Parathyroid adenoma (tissue), 2 donors: ENCODE measurements around the gene EFNB3.

Source experiments
- H2AFZ ChIP-seq: fragments of 300-600 bp; sonication (generic); one replicate; pipeline ENCODE4 v1.7.0; 2017; ENCODE audit warnings: antibody characterized with exemption, mild to moderate bottlenecking
- H3K27ac ChIP-seq: fragments of 300-600 bp; sonication (generic); one replicate; pipeline ENCODE4 v1.7.0; 2017
- H3K27me3 ChIP-seq: fragments of 300-600 bp; sonication (generic); one replicate; pipeline ENCODE4 v1.7.0; 2017; ENCODE audit warnings: low read length; ENCODE audit not compliant: control insufficient read depth, insufficient read depth
- H3K36me3 ChIP-seq: fragments of 300-600 bp; sonication (generic); one replicate; pipeline ENCODE4 v1.7.0; 2017; ENCODE audit warnings: low read length; ENCODE audit not compliant: control insufficient read depth, insufficient read depth
- H3K4me1 ChIP-seq: fragments of 300-600 bp; sonication (generic); one replicate; pipeline ENCODE4 v1.7.0; 2017; ENCODE audit warnings: control low read depth
- H3K4me2 ChIP-seq: fragments of 300-600 bp; sonication (generic); one replicate; pipeline ENCODE4 v1.7.0; 2017; ENCODE audit warnings: low read length
- H3K4me3 ChIP-seq: fragments of 300-600 bp; sonication (generic); one replicate; pipeline ENCODE4 v1.7.0; 2017; ENCODE audit warnings: low read depth, low read length
- H3K79me2 ChIP-seq: fragments of 300-600 bp; sonication (generic); one replicate; pipeline ENCODE4 v1.7.0; 2017; ENCODE audit warnings: control low read depth
- H3K9ac ChIP-seq: fragments of 300-600 bp; sonication (generic); one replicate; pipeline ENCODE4 v1.7.0; 2017; ENCODE audit warnings: mild to moderate bottlenecking
- H3K9me3 ChIP-seq: fragments of 300-600 bp; sonication (generic); one replicate; pipeline ENCODE4 v1.7.0; 2017; ENCODE audit warnings: low read length; ENCODE audit not compliant: control insufficient read depth
- TF ChIP-seq, protein P1 (sequence below): fragments of 300-600 bp; sonication (generic); IDR thresholded peaks from one replicate; pipeline ENCODE4 v1.7.0; 2017; ENCODE audit warnings: antibody characterized with exemption, mild to moderate bottlenecking
- donor health status: primary hyperparathyroidism.

Gene EFNB3

DNA sequence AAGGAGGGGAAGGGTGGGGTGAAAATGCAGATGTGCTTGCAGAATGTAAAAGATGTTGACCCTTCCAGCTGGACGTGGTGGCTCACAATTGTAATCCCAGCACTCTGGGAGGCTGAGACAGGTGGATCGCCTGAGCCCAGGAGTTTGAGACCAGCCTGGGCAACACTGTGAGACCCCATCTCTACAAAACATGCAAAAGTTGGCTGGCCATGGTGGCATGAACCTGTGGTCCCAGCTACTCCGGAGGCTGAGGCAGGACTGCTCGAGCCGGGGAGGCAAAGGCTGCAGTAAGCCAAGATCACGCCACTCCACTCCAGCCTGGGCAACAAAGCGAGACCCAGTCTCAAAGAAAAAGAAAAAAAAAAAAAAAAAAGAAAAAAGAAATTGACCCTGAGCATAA is 36.5 kb upstream of the EFNB3 start:
- Histone ChIP-seq H3K79me2 (no peaks in the 10 kb centered on the region), H3K9me3 (no peaks in the 10 kb centered on the region), H3K9ac (no peak overlapping the region), H3K4me2 (no peak overlapping the region), H2AFZ (no peak overlapping the region), H3K4me1 (no peaks in the 10 kb centered on the region), H3K27ac (no peak overlapping the region), H3K4me3 (no peak overlapping the region), H3K36me3 (no peaks in the 10 kb centered on the region), H3K27me3 (no peaks in the 10 kb centered on the region)
- TF ChIP-seq, protein P1, sequence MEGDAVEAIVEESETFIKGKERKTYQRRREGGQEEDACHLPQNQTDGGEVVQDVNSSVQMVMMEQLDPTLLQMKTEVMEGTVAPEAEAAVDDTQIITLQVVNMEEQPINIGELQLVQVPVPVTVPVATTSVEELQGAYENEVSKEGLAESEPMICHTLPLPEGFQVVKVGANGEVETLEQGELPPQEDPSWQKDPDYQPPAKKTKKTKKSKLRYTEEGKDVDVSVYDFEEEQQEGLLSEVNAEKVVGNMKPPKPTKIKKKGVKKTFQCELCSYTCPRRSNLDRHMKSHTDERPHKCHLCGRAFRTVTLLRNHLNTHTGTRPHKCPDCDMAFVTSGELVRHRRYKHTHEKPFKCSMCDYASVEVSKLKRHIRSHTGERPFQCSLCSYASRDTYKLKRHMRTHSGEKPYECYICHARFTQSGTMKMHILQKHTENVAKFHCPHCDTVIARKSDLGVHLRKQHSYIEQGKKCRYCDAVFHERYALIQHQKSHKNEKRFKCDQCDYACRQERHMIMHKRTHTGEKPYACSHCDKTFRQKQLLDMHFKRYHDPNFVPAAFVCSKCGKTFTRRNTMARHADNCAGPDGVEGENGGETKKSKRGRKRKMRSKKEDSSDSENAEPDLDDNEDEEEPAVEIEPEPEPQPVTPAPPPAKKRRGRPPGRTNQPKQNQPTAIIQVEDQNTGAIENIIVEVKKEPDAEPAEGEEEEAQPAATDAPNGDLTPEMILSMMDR: no peak

DNA sequence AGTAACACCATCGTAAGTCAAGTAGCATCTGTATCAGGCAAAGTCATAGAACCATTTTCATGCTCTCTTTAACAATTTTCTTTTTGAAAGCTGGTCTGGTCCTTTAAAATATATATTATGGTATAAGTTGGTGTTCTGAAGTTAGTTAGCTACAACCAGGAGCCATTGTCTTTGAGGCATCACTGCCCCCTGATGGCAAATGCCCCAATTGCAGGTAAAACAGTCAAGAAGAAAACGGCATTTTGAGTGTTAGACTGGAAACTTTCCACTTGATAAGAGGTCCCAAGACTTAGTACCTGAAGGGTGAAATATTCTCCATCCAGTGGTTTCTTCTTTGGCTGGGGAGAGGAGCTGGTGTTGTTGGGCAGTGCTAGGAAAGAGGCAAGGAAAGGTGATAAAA is 31.8 kb upstream of the EFNB3 start:
- Histone ChIP-seq H3K4me1 (no peaks in the 10 kb centered on the region), H2AFZ (no peak overlapping the region), H3K27ac (no peak overlapping the region), H3K4me3 (no peak overlapping the region), H3K9ac (no peak overlapping the region), H3K36me3 (no peaks in the 10 kb centered on the region), H3K79me2 (peaks cover 5% of the 10 kb centered on the region), H3K27me3 (no peaks in the 10 kb centered on the region), H3K9me3 (no peaks in the 10 kb centered on the region), H3K4me2 (no peak overlapping the region)
- TF ChIP-seq, protein P1: peak; percentile 16

DNA sequence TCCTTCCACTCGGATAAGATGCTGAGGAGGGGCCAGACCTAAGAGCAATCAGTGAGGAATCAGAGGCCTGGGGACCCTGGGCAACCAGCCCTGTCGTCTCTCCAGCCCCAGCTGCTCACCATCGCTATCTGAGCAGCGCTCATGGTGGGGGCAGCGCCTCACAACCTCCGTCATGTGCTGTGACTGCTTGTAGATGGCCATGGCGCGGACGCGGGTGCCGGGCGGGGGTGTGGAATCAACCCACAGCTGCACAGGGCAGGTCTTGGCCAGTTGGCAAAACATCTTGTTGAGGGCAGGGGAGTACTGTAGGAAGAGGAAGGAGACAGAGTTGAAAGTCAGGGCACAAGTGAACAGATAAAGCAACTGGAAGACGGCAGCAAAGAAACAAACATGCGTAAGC is 30.1 kb upstream of the EFNB3 start:
- no peaks in the 10 kb centered on the region for H3K36me3 ChIP-seq
- H3K4me2 ChIP-seq: no peak overlapping the region
- no peaks in the 10 kb centered on the region for H3K4me1 ChIP-seq
- no peak overlapping the region for H2AFZ ChIP-seq
- TF ChIP-seq, protein P1: no peak
- no peak overlapping the region for H3K9ac ChIP-seq
- H3K79me2 ChIP-seq: peaks cover 8% of the 10 kb centered on the region
- H3K27ac ChIP-seq: no peak overlapping the region
- H3K4me3 ChIP-seq: no peak overlapping the region
- no peaks in the 10 kb centered on the region for H3K27me3 ChIP-seq
- H3K9me3 ChIP-seq: no peaks in the 10 kb centered on the region

DNA sequence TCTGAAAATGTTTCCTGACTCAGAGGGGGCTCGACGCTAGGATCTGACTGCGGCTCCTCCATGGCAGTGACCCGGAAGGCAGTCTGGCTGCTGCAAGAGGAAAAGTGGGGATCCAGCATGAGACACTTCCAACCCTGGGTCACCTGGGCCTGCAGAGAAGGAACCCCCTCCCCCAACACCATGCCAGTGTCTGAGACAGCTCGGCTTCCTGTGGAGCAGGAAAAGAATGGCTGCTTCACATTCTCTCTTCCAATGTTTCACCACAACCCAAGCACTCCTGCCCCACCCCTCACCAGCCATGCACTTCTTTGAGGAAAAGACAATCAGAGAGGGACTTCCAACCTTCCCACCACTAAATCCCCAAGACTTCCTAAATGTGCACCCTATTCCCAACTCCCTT is 28.5 kb upstream of the EFNB3 start:
- TF ChIP-seq, protein P1: no peak
- no peak overlapping the region for H3K9ac ChIP-seq
- no peaks in the 10 kb centered on the region for H3K4me1 ChIP-seq
- no peak overlapping the region for H3K4me3 ChIP-seq
- H3K4me2 ChIP-seq: no peak overlapping the region
- no peaks in the 10 kb centered on the region for H3K36me3 ChIP-seq
- peaks cover 14% of the 10 kb centered on the region for H3K79me2 ChIP-seq
- H3K27me3 ChIP-seq: no peaks in the 10 kb centered on the region
- H2AFZ ChIP-seq: no peak overlapping the region
- no peak overlapping the region for H3K27ac ChIP-seq
- H3K9me3 ChIP-seq: no peaks in the 10 kb centered on the region

DNA sequence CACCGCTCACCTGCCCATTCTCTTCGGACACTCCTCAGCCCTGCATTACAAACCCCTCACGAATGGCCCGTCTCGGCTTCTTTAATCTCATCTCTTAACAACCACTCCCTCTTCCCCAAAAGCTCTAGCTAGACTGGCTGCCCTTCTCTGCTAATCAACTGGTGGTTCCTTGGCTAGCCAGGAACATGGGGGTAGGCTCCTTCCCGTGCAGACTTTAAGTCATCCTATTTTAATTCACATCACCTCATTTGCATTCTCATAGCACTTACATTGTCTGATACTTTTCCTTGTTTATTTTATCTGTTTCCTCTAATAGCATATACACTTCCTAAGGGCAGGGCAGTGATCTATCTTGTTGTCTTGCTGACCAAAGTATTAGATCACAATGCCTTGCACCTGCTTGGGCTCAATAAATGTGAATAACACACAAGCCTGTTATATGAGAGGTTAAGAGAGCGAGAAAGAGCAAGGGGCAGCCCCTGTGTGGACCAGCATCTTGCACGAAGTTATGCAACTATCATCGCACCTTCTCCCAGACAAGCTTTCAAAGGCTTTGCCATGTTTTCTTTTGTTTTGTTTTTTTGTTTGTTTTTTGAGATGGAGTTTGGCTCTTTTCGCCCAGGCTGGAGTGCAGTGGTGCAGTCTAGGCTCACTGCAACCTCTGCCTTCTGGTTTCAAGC is 27.5 kb upstream of the EFNB3 start:
- H3K4me3 ChIP-seq: no peak overlapping the region
- H3K9me3 ChIP-seq: no peaks in the 10 kb centered on the region
- no peak overlapping the region for H3K27ac ChIP-seq
- no peak overlapping the region for H2AFZ ChIP-seq
- TF ChIP-seq, protein P1: no peak
- H3K79me2 ChIP-seq: peaks cover 18% of the 10 kb centered on the region
- no peaks in the 10 kb centered on the region for H3K4me1 ChIP-seq
- H3K9ac ChIP-seq: no peak overlapping the region
- H3K36me3 ChIP-seq: no peaks in the 10 kb centered on the region
- H3K27me3 ChIP-seq: no peaks in the 10 kb centered on the region
- H3K4me2 ChIP-seq: no peak overlapping the region
